K562 (cell line): Measurements from ENCODE around the gene DDAH2. TPM values are rescaled to one million over a fixed set of nuclear protein-coding genes. Genes with fewer than 3 reads are reported as not detected.
A peak's percentile ranks its signal among the peaks of the same experiment; 100 is the strongest.

Experiments
- CREM ChIP-seq: IDR thresholded peaks from 2 replicates; pipeline ENCODE4 v1.6.1; 2014; ENCODE audit warnings: antibody characterized with exemption, low read depth
- ERF ChIP-seq: fragments of 450-650 bp; formaldehyde crosslinking; IDR thresholded peaks from 2 replicates; pipeline ENCODE4 v1.4.0; 2020; ENCODE audit warnings: mild to moderate bottlenecking, mixed read lengths
- GATAD2A ChIP-seq: fragments of 450-650 bp; IDR thresholded peaks from 2 replicates; pipeline ENCODE4 v1.6.1; 2017
- HNRNPH1 ChIP-seq: fragments of 200-400 bp; formaldehyde crosslinking; optimal IDR thresholded peaks from 2 replicates; pipeline ENCODE3; 2017; ENCODE audit warnings: low read depth, mild to moderate bottlenecking, low read length, moderate library complexity
- MCM2 ChIP-seq: fragments of 450-650 bp; IDR thresholded peaks from 2 replicates; pipeline ENCODE4 v1.6.1; 2017; ENCODE audit warnings: low read depth, mild to moderate bottlenecking
- NCOR1 ChIP-seq: fragments of 450-650 bp; IDR thresholded peaks from 2 replicates; pipeline ENCODE4 v1.6.1; 2016; ENCODE audit warnings: mild to moderate bottlenecking, moderate library complexity
- NR1H2 ChIP-seq: sonication (generic); formaldehyde crosslinking; IDR thresholded peaks from 2 replicates; pipeline ENCODE4 v1.4.0; 2020; ENCODE audit warnings: mild to moderate bottlenecking, missing genetic modification reagents
- PHF21A ChIP-seq: fragments of 450-650 bp; IDR thresholded peaks from 2 replicates; pipeline ENCODE4 v1.6.1; 2017; ENCODE audit warnings: low read depth, borderline replicate concordance
- POLR3A ChIP-seq: IDR thresholded peaks from 2 replicates; pipeline ENCODE4 v1.6.1; 2011; ENCODE audit warnings: borderline replicate concordance, mild to moderate bottlenecking, moderate library complexity; ENCODE audit not compliant: insufficient read length, insufficient read depth; ENCODE audit errors: extremely low read depth
- TAF7 ChIP-seq: fragments of 450-650 bp; IDR thresholded peaks from 2 replicates; pipeline ENCODE4 v1.6.1; 2016; ENCODE audit warnings: missing genetic modification characterization, missing compliant biosample characterization
- ZC3H4 ChIP-seq: sonication (generic); formaldehyde crosslinking; IDR thresholded peaks from 2 replicates; pipeline ENCODE4 v1.9.0; 2021; ENCODE audit warnings: missing genetic modification reagents, borderline replicate concordance
- ZFPM2 ChIP-seq: fragments of 250-450 bp; sonication (Bioruptor Pico); IDR thresholded peaks from 2 replicates; pipeline ENCODE4 v1.5.1; 2022; ENCODE audit warnings: mild to moderate bottlenecking
- ZNF197 ChIP-seq: fragments of 200-800 bp; sonication (Bioruptor generic); IDR thresholded peaks from 2 replicates; pipeline ENCODE4 v1.6.1; 2016; ENCODE audit warnings: low read depth, missing genetic modification characterization, missing compliant biosample characterization
- ZNF431 ChIP-seq: sonication (generic); formaldehyde crosslinking; IDR thresholded peaks from 2 replicates; pipeline ENCODE4 v1.8.0; 2022; ENCODE audit warnings: mild to moderate bottlenecking, missing genetic modification reagents
- ZNF785 ChIP-seq: fragments of 250-450 bp; sonication (Bioruptor Pico); IDR thresholded peaks from 2 replicates; pipeline ENCODE4 v1.4.0; 2020; ENCODE audit warnings: mild to moderate bottlenecking
- polyA plus RNA-seq, 8 experiments: library from polyadenylated mRNA; depleted of rRNA in 4 of 8; stranded (reverse) in 5 of 8; unstranded in 3 of 8; fragments of >200 nt; fragmentation: Nextera tagmentation in 2 of 8; fragmentation: Illumina TruSeq in 1 of 8; extraction: Ambion mirVana in 2 of 8; extraction: Trizol in 1 of 8; gene quantifications; 2 replicates each; pipeline versions ENCODE4 v1.2.1 to v1.2.3, GENCODE V29; 2011 to 2014; ENCODE audit warnings: inconsistent platforms in 1 of 8, missing spikeins in 1 of 8
- total RNA-seq, 7 experiments: library from RNA; depleted of rRNA in 6 of 7; stranded (reverse); fragments of >200 nt in 6 of 7; fragmentation: Illumina TruSeq in 2 of 7; extraction: Trizol in 2 of 7; gene quantifications; 2 replicates each; pipeline versions ENCODE4 v1.2.1 to v1.2.3, GENCODE V29; 2011 to 2021; ENCODE audit warnings: low replicate concordance in 1 of 7
- TF ChIP-seq, protein P1 (sequence below): fragments of 450-650 bp; IDR thresholded peaks from 2 replicates; pipeline ENCODE4 v1.6.1; 2016; ENCODE audit warnings: mild to moderate bottlenecking
- TF ChIP-seq, protein P2 (sequence below): IDR thresholded peaks from 2 replicates; pipeline ENCODE4 v1.6.1; 2011; ENCODE audit not compliant: insufficient read length; ENCODE audit errors: extremely low read depth
- TF ChIP-seq, protein P3 (sequence below): fragments of 250-450 bp; sonication (Bioruptor Pico); IDR thresholded peaks from 2 replicates; pipeline ENCODE4 v1.4.0; 2020; ENCODE audit warnings: mild to moderate bottlenecking, moderate library complexity
- TF ChIP-seq, protein P4 (sequence below): sonication (generic); formaldehyde crosslinking; IDR thresholded peaks from 2 replicates; pipeline ENCODE4 v1.8.0; 2023; ENCODE audit warnings: missing genetic modification reagents, mild to moderate bottlenecking, borderline replicate concordance

The DDAH2 gene
- total and polyA plus RNA-seq, 9 of the 15 experiments (the other 6 are each of a cell fraction or from before 2014, with no cell fraction given): 1.8 to 45.4 (median 21.4) TPM

DNA sequence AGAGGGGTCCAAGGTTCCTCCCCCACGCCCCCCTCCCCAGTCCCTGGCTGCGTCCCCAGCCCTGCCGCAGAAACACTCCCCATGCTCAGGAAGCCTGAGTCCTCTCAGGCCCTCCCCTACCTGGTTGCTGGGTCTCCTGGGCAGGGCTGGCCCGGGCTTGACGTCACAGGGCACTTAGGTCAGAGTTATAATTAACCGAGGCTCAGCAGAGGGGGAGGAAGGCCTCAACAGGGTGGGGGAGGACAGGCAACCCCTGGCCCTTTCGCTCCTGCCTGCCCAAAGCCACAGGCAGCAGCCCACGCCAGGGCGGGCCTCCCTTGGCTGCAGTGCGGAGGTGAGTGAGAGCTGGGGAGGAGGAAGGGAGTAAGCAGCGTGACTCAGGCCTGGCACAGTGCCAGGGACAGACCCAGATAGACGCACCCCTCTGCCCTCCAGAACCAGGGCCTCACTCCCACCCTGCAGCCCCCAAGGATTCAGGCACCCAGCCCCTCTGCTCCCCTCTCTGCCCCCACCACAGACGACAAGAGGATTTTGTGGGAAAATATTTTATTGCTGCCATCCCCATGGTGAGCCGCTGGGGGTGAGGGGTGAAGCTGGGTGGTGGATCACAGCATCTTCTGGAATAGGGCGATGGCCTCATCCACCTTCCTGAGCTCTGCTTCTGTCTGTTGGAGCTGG lies 48.0 kb upstream of the DDAH2 start, which contains the start of gene VWA7 (continued):
- TF ChIP-seq, protein P1, sequence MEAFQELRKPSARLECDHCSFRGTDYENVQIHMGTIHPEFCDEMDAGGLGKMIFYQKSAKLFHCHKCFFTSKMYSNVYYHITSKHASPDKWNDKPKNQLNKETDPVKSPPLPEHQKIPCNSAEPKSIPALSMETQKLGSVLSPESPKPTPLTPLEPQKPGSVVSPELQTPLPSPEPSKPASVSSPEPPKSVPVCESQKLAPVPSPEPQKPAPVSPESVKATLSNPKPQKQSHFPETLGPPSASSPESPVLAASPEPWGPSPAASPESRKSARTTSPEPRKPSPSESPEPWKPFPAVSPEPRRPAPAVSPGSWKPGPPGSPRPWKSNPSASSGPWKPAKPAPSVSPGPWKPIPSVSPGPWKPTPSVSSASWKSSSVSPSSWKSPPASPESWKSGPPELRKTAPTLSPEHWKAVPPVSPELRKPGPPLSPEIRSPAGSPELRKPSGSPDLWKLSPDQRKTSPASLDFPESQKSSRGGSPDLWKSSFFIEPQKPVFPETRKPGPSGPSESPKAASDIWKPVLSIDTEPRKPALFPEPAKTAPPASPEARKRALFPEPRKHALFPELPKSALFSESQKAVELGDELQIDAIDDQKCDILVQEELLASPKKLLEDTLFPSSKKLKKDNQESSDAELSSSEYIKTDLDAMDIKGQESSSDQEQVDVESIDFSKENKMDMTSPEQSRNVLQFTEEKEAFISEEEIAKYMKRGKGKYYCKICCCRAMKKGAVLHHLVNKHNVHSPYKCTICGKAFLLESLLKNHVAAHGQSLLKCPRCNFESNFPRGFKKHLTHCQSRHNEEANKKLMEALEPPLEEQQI: no peak
- TF ChIP-seq, protein P2, sequence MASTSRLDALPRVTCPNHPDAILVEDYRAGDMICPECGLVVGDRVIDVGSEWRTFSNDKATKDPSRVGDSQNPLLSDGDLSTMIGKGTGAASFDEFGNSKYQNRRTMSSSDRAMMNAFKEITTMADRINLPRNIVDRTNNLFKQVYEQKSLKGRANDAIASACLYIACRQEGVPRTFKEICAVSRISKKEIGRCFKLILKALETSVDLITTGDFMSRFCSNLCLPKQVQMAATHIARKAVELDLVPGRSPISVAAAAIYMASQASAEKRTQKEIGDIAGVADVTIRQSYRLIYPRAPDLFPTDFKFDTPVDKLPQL: no peak
- TF ChIP-seq, protein P3, sequence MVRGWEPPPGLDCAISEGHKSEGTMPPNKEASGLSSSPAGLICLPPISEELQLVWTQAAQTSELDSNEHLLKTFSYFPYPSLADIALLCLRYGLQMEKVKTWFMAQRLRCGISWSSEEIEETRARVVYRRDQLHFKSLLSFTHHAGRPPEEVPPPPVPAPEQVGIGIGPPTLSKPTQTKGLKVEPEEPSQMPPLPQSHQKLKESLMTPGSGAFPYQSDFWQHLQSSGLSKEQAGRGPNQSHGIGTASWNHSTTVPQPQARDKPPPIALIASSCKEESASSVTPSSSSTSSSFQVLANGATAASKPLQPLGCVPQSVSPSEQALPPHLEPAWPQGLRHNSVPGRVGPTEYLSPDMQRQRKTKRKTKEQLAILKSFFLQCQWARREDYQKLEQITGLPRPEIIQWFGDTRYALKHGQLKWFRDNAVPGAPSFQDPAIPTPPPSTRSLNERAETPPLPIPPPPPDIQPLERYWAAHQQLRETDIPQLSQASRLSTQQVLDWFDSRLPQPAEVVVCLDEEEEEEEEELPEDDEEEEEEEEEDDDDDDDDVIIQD (CRISPR knock-in tag): no peak
- TF ChIP-seq, protein P4, sequence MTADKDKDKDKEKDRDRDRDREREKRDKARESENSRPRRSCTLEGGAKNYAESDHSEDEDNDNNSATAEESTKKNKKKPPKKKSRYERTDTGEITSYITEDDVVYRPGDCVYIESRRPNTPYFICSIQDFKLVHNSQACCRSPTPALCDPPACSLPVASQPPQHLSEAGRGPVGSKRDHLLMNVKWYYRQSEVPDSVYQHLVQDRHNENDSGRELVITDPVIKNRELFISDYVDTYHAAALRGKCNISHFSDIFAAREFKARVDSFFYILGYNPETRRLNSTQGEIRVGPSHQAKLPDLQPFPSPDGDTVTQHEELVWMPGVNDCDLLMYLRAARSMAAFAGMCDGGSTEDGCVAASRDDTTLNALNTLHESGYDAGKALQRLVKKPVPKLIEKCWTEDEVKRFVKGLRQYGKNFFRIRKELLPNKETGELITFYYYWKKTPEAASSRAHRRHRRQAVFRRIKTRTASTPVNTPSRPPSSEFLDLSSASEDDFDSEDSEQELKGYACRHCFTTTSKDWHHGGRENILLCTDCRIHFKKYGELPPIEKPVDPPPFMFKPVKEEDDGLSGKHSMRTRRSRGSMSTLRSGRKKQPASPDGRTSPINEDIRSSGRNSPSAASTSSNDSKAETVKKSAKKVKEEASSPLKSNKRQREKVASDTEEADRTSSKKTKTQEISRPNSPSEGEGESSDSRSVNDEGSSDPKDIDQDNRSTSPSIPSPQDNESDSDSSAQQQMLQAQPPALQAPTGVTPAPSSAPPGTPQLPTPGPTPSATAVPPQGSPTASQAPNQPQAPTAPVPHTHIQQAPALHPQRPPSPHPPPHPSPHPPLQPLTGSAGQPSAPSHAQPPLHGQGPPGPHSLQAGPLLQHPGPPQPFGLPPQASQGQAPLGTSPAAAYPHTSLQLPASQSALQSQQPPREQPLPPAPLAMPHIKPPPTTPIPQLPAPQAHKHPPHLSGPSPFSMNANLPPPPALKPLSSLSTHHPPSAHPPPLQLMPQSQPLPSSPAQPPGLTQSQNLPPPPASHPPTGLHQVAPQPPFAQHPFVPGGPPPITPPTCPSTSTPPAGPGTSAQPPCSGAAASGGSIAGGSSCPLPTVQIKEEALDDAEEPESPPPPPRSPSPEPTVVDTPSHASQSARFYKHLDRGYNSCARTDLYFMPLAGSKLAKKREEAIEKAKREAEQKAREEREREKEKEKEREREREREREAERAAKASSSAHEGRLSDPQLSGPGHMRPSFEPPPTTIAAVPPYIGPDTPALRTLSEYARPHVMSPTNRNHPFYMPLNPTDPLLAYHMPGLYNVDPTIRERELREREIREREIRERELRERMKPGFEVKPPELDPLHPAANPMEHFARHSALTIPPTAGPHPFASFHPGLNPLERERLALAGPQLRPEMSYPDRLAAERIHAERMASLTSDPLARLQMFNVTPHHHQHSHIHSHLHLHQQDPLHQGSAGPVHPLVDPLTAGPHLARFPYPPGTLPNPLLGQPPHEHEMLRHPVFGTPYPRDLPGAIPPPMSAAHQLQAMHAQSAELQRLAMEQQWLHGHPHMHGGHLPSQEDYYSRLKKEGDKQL: no peak
- TF ChIP-seq HNRNPH1 (no peak), POLR3A (no peak), CREM (peak; percentile 99), ZNF785 (no peak), ZC3H4 (no peak), ZNF431 (no peak; the same call in 1 of the 2 replicates), TAF7 (0 out of 2 replicates have a peak, but pooled peaks have one; percentile 18), PHF21A (peak; percentile 89), ZFPM2 (CRISPR knock-in tag) (peak; percentile 35; the same call in 1 of the 2 replicates), NR1H2 (CRISPR knock-in tag) (no peak), NCOR1 (no peak), ZNF197 (CRISPR knock-in tag) (peak; percentile 95), MCM2 (no peak), GATAD2A (peak; percentile 97), ERF (CRISPR knock-in tag) (peak; percentile 57; the same call in 1 of the 2 replicates)
